Diencephalon (tissue), 1 donor: ENCODE measurements around the gene USP49. TPM values are rescaled to one million over a fixed set of nuclear protein-coding genes. Genes with fewer than 3 reads are reported as not detected.

Source experiments
- small RNA-seq: library from RNA; depleted of rRNA; stranded (forward); fragments of <200 nt; gene quantifications from one replicate; pipeline ENCODE3, GENCODE V24; 2014
- total RNA-seq: library from RNA; depleted of rRNA; stranded (reverse); fragments of >200 nt; gene quantifications from one replicate; pipeline ENCODE4 v1.2.3, GENCODE V29; 2014

Gene USP49
- total RNA-seq = 15.5 TPM

GRCh38 chr6:41895300-41896233, at the start of gene USP49:
Gene USP49, minus strand, starts transcription at chr6:41895375. Its CDS starts 88,392 bp downstream, at chr6:41806983.

GRCh38 chr6:41941280-41942066, 46.3 kb upstream of the USP49 start, which contains the start of gene CCND3:
Gene CCND3, minus strand, starts transcription at chr6:41941808. Its CDS starts 159 bp downstream, at chr6:41941649.

GRCh38 chr6:41920921-41921711, 25.9 kb upstream of the USP49 start, which contains the start of the genes BYSL and MED20:
Gene BYSL, plus strand, starts transcription at chr6:41921499. Its CDS starts 64 bp downstream, at chr6:41921563.
Gene MED20, minus strand, starts transcription at chr6:41921139. Its CDS starts 121 bp downstream, at chr6:41921018.

DNA sequence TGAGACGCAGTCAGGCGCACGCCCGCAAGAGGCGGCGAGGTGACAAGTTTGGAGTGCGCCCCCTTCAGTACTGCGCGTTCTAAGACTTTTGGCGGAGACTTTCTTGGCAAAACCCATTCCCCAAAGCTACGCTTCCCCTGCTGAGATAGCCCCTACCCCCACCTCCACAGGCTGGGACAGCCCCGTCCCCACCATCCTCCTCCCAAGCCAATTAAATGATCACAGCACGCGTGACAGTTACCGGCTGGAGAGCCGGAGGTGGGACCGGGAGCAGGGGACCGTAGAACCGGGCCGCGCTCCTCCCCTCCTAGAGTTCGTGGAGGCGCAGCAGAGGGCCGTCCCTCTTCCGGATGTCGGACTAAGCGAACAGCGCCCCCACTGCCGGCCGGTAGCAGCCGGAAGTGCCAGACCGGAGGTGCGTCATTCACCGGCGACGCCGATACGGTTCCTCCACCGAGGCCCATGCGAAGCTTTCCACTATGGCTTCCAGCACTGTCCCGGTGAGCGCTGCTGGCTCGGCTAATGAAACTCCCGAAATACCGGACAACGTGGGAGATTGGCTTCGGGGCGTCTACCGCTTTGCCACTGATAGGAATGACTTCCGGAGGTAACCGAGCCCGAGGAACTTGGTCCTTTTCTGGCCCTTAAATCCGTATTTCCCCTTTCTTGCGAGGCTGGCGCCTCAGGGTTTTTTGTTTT, 107.8 kb downstream of the USP49 start, which contains the start of gene TOMM6:
Gene TOMM6, plus strand, starts transcription at position 476 of the 699 bp plus-strand sequence. Its CDS starts 4 bp downstream, at position 480.

GRCh38 chr6:41780551-41781365, 114.4 kb downstream of the USP49 start, which contains the start of gene PRICKLE4:
Gene PRICKLE4, plus strand, starts transcription at chr6:41780782. Its CDS starts 2,692 bp downstream, at chr6:41783474.

GRCh38 chr6:41779788-41780550, 115.2 kb downstream of the USP49 start, which contains the start of gene FRS3:
Gene FRS3, minus strand, starts transcription at chr6:41779900. Its CDS starts 2,913 bp downstream, at chr6:41776987.

GRCh38 chr6:41747256-41748101, 147.7 kb downstream of the USP49 start, which contains the start of gene PGC:
Gene PGC, minus strand, starts transcription at chr6:41747397. Its CDS starts 63 bp downstream, at chr6:41747334.

Small RNA genes within 50 kb of the gene (small RNA-seq; reads per million reads assigned to genes)
- not detected for gene AL365205.2
- not detected for gene AL365205.3
- gene RF00019 = not detected
- not detected for gene RF00393

Other genes with a start within 250 kb of the USP49 start
- gene TFEB, start 159.8 kb downstream of the USP49 start, total RNA-seq = 3.5 TPM
- not detected for gene PGC, start 148.0 kb downstream of the USP49 start, total RNA-seq
- gene FRS3, start 115.5 kb downstream of the USP49 start, total RNA-seq = 11.3 TPM
- 0.46 TPM for gene PRICKLE4, start 114.6 kb downstream of the USP49 start, total RNA-seq
- gene TOMM6, start 107.7 kb downstream of the USP49 start, total RNA-seq = 42.7 TPM
- gene MED20, start 25.8 kb upstream of the USP49 start, total RNA-seq = 13.6 TPM
- 15.9 TPM for gene BYSL, start 26.1 kb upstream of the USP49 start, total RNA-seq
- gene CCND3, start 46.4 kb upstream of the USP49 start, total RNA-seq = 16.6 TPM
- 9.2 TPM for gene TAF8, start 155.1 kb upstream of the USP49 start, total RNA-seq
- gene C6orf132, start 247.2 kb upstream of the USP49 start, total RNA-seq = 0.23 TPM